HUES48 (cell line): ENCODE results near the gene C9orf153.
A peak's percentile ranks its signal among the peaks of the same experiment; 100 is the strongest.
"Not testable (repeated sequence)": the region's sequence is repeated elsewhere in the genome, so short reads cannot be mapped to it uniquely, and the experiment has no call there.

Experiments
- H3K27ac ChIP-seq: one replicate; pipeline ENCODE4 v1.7.0; 2013; ENCODE audit warnings: low read depth, low read length, inconsistent platforms
- H3K27me3 ChIP-seq: 2 replicates; pipeline ENCODE4 v1.6.1; 2013; ENCODE audit warnings: mild to moderate bottlenecking, low read length; ENCODE audit not compliant: control insufficient read depth, insufficient read depth
- H3K36me3 ChIP-seq: 2 replicates; pipeline ENCODE4 v1.6.1; 2013; ENCODE audit warnings: low read length; ENCODE audit not compliant: control insufficient read depth, insufficient read depth
- H3K4me1 ChIP-seq: 2 replicates; pipeline ENCODE4 v1.6.1; 2013; ENCODE audit warnings: mild to moderate bottlenecking, low read length; ENCODE audit not compliant: control insufficient read depth, insufficient read depth
- H3K4me3 ChIP-seq: 2 replicates; pipeline ENCODE4 v1.5.1; 2013; ENCODE audit warnings: mild to moderate bottlenecking, low read depth, low read length
- H3K9ac ChIP-seq: 2 replicates; pipeline ENCODE4 v1.6.1; 2013; ENCODE audit warnings: mild to moderate bottlenecking, low read depth, low read length, moderate library complexity
- H3K9me3 ChIP-seq: 2 replicates; pipeline ENCODE4 v1.6.1; 2013; ENCODE audit warnings: low read length; ENCODE audit not compliant: control insufficient read depth, insufficient read depth

Gene C9orf153

GRCh38 chr9:86190700-86191099 lies 68.8 kb downstream of the C9orf153 start:
- peaks cover 27% of the 10 kb centered on the region for H3K9me3 ChIP-seq
- not testable (repeated sequence) for H3K27ac ChIP-seq, H3K27me3 ChIP-seq, H3K9ac ChIP-seq, H3K36me3 ChIP-seq, H3K4me1 ChIP-seq, H3K4me3 ChIP-seq

- Histone ChIP-seq H3K36me3 (no peaks in the 10 kb centered on the region), H3K9ac (no peak overlapping the region), H3K27me3 (no peaks in the 10 kb centered on the region), H3K27ac (peak overlapping the region; percentile 62), H3K9me3 (peaks cover 5% of the 10 kb centered on the region; the same call in 1 of the 2 replicates), H3K4me3 (no peak overlapping the region), H3K4me1 (peaks cover 17% of the 10 kb centered on the region; the same call in 1 of the 2 replicates)
Measured at GRCh38 chr9:86187121-86187520, 72.3 kb downstream of the C9orf153 start.

- Histone ChIP-seq H3K4me3 (no peak overlapping the region), H3K9ac (no peak overlapping the region), H3K4me1 (peaks cover 22% of the 10 kb centered on the region), H3K27me3 (no peaks in the 10 kb centered on the region), H3K27ac (peak overlapping the region; percentile 46), H3K36me3 (no peaks in the 10 kb centered on the region), H3K9me3 (peaks cover under 1% of the 10 kb centered on the region; the same call in 1 of the 2 replicates)
Measured at GRCh38 chr9:86186696-86187095, 72.8 kb downstream of the C9orf153 start.

GRCh38 chr9:86185872-86186271 lies 73.6 kb downstream of the C9orf153 start:
- no peak overlapping the region for H3K4me3 ChIP-seq
- no peak overlapping the region for H3K9ac ChIP-seq
- H3K27me3 ChIP-seq, result no peaks in the 10 kb centered on the region
- H3K9me3 ChIP-seq, result no peaks in the 10 kb centered on the region
- H3K4me1 ChIP-seq, result peaks cover 29% of the 10 kb centered on the region
- no peaks in the 10 kb centered on the region for H3K36me3 ChIP-seq
- no peak overlapping the region for H3K27ac ChIP-seq

- no peaks in the 10 kb centered on the region for H3K27me3 ChIP-seq
- H3K4me3 ChIP-seq, result no peak overlapping the region
- H3K4me1 ChIP-seq, result peaks cover 33% of the 10 kb centered on the region
- no peak overlapping the region for H3K27ac ChIP-seq
- H3K9ac ChIP-seq, result no peak overlapping the region
- H3K36me3 ChIP-seq, result no peaks in the 10 kb centered on the region
- H3K9me3 ChIP-seq, result no peaks in the 10 kb centered on the region
Measured at GRCh38 chr9:86184138-86184524, 75.3 kb downstream of the C9orf153 start.

GRCh38 chr9:86183229-86184137 lies 76.0 kb downstream of the C9orf153 start:
- H3K4me1 ChIP-seq, result peaks cover 33% of the 10 kb centered on the region
- no peaks in the 10 kb centered on the region for H3K9me3 ChIP-seq
- H3K9ac ChIP-seq, result no peak overlapping the region
- no peak overlapping the region for H3K4me3 ChIP-seq
- no peak overlapping the region for H3K27ac ChIP-seq
- no peaks in the 10 kb centered on the region for H3K27me3 ChIP-seq
- H3K36me3 ChIP-seq, result no peaks in the 10 kb centered on the region

- Histone ChIP-seq H3K4me1 (peaks cover 27% of the 10 kb centered on the region), H3K27me3 (no peaks in the 10 kb centered on the region), H3K4me3 (peak overlapping the region; percentile 48), H3K27ac (peak overlapping the region; percentile 78), H3K9ac (peak overlapping the region; percentile 22; the same call in 1 of the 2 replicates), H3K36me3 (no peaks in the 10 kb centered on the region), H3K9me3 (no peaks in the 10 kb centered on the region)
Measured at GRCh38 chr9:86181379-86182315, 77.8 kb downstream of the C9orf153 start.

- H3K9me3 ChIP-seq, result no peaks in the 10 kb centered on the region
- no peak overlapping the region for H3K27ac ChIP-seq
- no peak overlapping the region for H3K4me3 ChIP-seq
- no peak overlapping the region for H3K9ac ChIP-seq
- H3K36me3 ChIP-seq, result no peaks in the 10 kb centered on the region
- peaks cover 24% of the 10 kb centered on the region for H3K4me1 ChIP-seq
- H3K27me3 ChIP-seq, result no peaks in the 10 kb centered on the region
Measured at GRCh38 chr9:86178503-86178902, 81.0 kb downstream of the C9orf153 start.

GRCh38 chr9:86177995-86178394 lies 81.5 kb downstream of the C9orf153 start:
- no peak overlapping the region for H3K4me3 ChIP-seq
- no peaks in the 10 kb centered on the region for H3K27me3 ChIP-seq
- H3K4me1 ChIP-seq, result peaks cover 24% of the 10 kb centered on the region
- H3K27ac ChIP-seq, result no peak overlapping the region
- H3K36me3 ChIP-seq, result no peaks in the 10 kb centered on the region
- no peaks in the 10 kb centered on the region for H3K9me3 ChIP-seq
- H3K9ac ChIP-seq, result no peak overlapping the region

GRCh38 chr9:86176468-86176867 lies 83.0 kb downstream of the C9orf153 start:
- H3K9me3 ChIP-seq, result no peaks in the 10 kb centered on the region
- H3K4me1 ChIP-seq, result peaks cover 9% of the 10 kb centered on the region
- H3K27ac ChIP-seq, result no peak overlapping the region
- H3K9ac ChIP-seq, result no peak overlapping the region
- H3K36me3 ChIP-seq, result no peaks in the 10 kb centered on the region
- no peak overlapping the region for H3K4me3 ChIP-seq
- H3K27me3 ChIP-seq, result no peaks in the 10 kb centered on the region
